NCI-H82 treated with DMSO at 0.1 percent for 48 hours (cell line): ENCODE data around the gene PIPOX.

Experiments used
- DNase-seq: peaks from one replicate; lab custom pipeline; 2025; ENCODE audit not compliant: unreplicated experiment; lab: John Stamatoyannopoulos, UW

Gene PIPOX

DNA sequence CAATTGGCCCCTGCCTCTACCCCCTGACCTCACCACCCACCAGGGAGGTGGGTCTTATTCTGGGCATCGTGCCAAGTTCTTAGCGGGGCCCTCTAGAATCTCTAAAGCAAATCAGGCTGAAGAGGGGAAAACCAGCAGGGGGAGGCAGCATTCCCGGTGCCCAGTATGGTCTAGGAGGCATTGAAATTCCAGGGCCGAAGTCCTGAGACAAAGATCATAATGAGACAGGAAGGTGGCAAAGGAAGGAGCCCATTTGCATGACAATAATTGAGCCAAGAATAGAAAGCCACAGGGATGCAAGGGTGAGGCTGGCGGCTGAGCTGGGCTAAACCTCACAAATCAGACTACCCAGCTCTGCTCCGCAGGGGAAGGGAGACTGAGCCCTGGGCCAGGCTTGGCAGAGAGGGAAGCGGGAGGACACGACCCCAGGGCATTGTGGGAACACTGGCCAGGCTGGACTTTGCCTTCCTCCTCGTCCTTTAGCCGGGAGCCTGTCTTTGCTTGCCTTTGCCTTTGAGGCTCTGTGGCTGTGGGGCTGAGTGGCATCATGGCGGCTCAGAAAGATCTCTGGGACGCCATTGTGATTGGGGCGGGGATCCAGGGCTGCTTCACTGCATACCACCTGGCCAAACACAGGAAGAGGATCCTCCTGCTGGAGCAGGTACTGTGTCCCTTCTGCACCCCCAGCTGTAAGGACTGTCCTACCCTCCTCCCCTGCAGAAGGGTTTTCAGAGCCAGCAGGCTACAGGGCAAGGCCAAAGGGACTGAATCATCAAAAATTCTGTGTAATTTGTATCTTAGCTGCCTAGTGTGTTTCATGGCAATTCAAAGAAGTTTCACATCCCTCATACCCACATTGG is at the start of gene PIPOX:
PIPOX (plus strand) TSS at position 463 of the 860 bp plus-strand sequence; CDS start at position 548, 85 bp downstream.
- peak; percentile 83 for DNase-seq

GRCh38 chr17:28993645-28994426 is 49.1 kb upstream of the PIPOX start:
- no peak for DNase-seq

- DNase-seq, result no peak
Observed at GRCh38 chr17:28996554-28997096, 46.3 kb upstream of the PIPOX start.

DNA sequence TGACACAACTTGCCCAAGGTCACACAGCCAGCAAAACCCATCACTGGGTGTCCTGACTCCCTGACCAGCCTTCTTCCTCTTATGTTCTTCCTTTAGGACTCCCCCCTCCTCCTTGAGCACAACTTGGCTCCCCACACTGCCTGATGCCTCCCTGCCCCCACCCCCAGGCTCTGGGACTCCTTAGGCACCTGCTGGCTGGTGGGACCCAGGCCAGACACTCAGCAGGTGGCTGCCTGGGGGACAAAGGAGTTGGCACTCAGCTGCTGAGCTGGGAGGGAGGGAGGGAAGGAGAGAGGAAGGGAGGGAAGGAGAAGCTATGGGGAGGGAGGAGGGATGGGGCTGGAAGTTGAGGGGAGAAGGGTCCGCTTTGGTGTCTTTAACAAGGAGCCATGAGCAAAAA is 45.1 kb upstream of the PIPOX start:
- no peak for DNase-seq

DNA sequence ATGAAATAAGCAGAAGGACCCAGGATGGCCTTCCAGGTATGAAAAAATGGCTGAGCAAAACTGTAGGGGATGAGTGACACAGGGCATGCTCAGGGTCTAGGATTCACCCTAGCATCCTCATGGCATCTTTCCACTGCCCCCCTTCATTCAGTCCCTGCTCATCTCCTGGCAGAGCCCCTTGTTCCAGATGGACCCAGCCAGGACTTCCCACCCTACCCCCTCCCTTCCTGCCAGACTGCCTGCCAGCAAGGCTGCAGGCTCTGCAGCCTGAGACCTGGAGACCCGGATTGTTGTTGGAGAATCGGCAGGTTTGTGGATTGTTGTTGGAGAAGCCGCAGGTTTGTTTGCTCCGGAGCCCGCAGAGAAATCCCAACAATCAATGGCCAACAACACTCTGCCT is 43.7 kb upstream of the PIPOX start:
- no peak for DNase-seq

GRCh38 chr17:29000973-29001372 is 42.0 kb upstream of the PIPOX start:
- DNase-seq, result no peak

DNA sequence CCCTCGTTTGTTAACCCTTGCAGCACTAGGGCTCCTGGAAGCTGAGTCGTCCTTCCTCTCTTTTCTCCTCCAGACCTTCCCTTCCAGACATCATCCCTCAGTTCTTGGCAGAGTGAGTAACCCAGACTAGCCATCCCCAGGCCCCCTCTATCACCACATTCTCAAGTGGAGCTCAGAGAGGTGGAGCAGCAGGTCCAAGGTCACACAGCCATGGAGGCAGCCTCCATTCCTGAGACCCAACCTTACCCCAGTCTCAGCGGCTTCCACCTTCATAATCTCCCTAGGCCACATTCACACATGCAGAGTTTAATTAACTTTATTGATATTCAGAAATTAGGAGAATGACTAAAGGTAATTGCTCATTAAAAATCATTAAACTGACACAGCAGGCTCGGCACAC is 40.1 kb upstream of the PIPOX start:
- no peak for DNase-seq

GRCh38 chr17:29003289-29003688 is 39.7 kb upstream of the PIPOX start:
- no peak for DNase-seq

GRCh38 chr17:29004081-29004692 is 38.8 kb upstream of the PIPOX start:
- DNase-seq, result no peak

- DNase-seq, result peak; percentile 35
Observed at GRCh38 chr17:29005936-29006511, 36.9 kb upstream of the PIPOX start, which contains the start of gene SEZ6. SEZ6 (minus strand) TSS chr17:29006033; CDS start chr17:29005869, 164 bp downstream.

DNA sequence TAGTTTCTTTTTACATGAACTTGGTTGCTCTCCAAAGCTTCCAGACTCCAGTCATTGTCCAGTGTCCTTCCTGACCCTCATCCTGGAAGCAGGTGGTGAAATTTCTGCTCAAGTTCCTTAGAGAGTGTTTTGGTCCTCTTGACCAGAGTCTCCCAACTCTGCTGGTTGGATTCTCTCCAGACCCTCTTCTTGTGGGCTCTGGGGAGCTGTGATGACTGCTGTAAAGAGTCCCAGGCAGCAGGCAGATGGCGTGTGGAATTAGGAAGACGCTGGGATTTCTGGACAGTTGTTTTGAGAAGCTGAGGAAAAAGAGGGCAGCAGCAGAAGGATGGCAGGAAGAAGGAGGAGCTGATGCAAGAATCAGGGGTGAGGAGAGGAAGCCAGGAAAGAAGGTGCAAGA is 35.5 kb upstream of the PIPOX start:
- peak; percentile 44 for DNase-seq

DNA sequence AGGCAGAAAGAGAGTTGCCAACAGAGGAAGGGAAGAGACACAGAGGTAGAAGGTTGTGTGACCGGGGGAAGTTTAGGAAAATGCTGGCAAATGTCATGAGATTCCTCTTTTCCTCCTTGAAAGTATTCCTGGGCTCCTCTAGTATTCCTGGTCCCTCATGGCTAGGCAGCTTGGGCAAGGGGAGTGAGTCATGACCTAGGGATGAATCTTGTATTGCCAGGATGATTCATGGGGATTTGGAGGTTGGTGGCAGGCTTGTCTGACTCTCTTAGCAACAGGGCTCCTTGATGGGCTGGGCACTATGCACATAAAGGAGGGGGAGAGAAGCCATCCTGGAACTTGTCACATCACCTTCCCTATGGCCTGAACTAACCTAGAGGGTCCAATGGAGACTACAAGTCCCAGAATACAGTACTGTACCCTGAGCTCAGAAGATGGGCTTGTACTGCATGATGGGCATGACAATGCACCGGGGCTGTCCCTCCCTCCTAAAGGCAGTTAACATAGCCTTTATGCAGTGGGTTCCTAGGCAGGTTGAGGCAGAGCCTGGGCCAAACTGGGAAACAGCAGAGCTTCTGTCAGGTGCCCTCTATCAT is 35.0 kb upstream of the PIPOX start:
- no peak for DNase-seq

DNA sequence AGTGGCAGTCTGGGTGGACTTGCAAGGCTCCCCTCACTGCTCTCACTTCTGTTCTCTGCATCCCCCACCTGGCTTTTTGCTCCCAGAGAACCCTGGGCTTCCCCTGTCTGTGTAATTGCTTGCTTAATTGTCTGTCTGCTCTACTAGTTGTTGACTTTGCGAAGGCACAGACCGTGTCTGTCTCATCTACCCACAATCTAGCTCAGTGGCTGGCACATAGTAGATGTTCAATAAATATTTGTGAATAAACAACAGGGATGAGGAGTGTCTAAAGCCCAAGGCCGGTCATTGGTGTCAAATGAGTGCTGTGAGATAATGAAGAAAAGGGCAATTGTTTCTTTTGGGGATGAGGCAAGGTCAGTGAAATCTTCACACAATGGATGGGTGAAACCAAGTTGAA is 34.4 kb upstream of the PIPOX start:
- DNase-seq, result no peak

- DNase-seq, result no peak
Observed at GRCh38 chr17:29010129-29010528, 32.8 kb upstream of the PIPOX start.

- no peak for DNase-seq
Observed at GRCh38 chr17:29010586-29010985, 32.4 kb upstream of the PIPOX start.

DNA sequence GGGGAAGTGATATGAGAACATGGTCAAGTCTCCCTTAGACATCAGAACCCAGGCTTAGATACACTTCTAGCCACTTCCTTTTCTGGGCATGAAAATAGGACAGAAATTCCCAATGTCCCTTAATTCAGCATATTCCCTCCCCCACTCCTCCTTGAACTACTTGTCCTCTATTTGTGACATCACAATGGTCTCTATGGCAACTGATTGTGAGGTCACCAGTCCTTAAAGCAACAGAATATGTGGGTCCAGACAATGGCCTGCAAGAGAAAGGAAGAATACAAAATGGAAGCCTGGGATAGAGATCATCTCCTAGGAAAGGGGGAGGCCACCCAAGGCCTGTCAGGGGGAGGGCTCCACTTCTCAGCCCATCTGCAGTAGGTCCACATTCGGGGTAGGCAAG is 30.4 kb upstream of the PIPOX start:
- DNase-seq, result no peak

GRCh38 chr17:29014716-29015115 is 28.2 kb upstream of the PIPOX start:
- DNase-seq, result no peak

DNA sequence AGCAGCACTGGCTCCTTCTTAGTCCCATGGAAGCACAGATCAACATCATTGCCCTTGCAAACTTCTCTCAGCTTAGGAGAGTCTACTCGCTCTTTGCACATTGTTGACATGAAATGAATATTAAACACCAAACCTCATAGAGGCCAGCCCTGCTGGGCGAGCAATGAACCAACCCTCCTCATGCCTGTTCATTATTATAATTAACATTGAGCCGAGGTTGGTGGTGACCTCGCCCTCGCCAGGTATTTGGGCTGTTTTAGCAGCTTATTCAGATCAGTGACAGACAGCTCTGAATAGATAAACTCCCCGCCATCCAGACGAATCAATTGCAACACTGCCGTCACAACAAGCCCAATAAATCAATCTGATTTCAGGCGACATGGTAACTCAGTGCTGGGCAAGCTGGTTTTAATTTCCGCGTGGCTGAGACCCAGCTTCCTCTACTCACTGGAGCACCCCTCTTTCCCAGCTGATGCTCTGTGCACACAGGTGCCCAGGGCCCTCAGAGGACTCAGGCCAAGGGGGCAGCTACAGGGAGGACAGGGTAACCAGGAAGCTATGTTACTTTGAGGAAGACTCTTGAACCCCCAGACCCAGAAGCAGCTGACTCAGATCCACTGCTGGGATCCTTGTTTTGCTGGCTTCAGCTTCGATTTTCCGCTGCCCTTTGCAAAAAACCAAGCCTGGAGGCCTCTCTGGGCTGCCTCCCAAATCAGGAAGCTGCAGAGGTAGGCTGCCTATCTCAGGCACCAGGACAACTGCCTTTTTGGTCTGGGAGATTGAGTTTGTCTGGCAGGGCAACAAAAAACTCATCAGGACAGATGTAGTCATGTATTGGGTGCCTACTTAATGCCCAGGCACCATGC is 26.4 kb upstream of the PIPOX start:
- no peak for DNase-seq

- DNase-seq, result no peak
Observed at GRCh38 chr17:29018788-29019474, 24.0 kb upstream of the PIPOX start.
